HL-60 (cell line): ENCODE measurements around the gene SUSD4.

Source experiments
- CTCF ChIP-seq: IDR thresholded peaks from one replicate; pipeline ENCODE4 v1.5.1; 2011; ENCODE audit warnings: low read length, control low read depth, inconsistent platforms; ENCODE audit not compliant: insufficient read depth
- GABPA ChIP-seq: IDR thresholded peaks from 2 replicates; pipeline ENCODE4 v1.6.1; 2012; ENCODE audit warnings: low read depth
- POLR2AphosphoS5 ChIP-seq: IDR thresholded peaks from 2 replicates; pipeline ENCODE4 v1.6.1; 2012; ENCODE audit warnings: low read depth
- REST ChIP-seq: IDR thresholded peaks from 2 replicates; pipeline ENCODE4 v1.6.1; 2012; ENCODE audit warnings: low read depth; ENCODE audit not compliant: insufficient replicate concordance
- SPI1 ChIP-seq: IDR thresholded peaks from 2 replicates; pipeline ENCODE4 v1.6.1; 2012; ENCODE audit warnings: low read depth, mild to moderate bottlenecking, borderline replicate concordance

DNA sequence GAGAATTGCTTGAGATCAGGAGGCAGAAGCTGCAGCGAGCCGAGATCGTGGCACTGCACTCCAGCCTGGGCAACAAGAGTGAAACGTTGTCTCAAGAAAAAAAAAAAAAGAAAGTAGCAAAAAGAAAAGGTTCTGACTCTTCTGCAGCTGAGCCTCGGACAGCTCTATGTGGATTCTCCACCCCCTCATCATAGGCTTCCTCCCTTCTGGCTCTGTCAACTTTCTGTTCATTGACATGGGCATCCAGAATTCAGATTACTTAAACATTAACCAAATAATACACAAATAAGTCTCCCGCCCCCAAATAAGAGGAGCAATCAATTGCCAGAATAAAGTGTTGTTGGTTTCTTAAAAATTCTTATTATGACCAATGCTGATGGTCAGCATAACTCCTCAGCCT, 10.0 kb downstream of the SUSD4 start:
- no peak for TF ChIP-seq CTCF
- no peak for TF ChIP-seq POLR2AphosphoS5
- no peak for TF ChIP-seq REST
- no peak for TF ChIP-seq GABPA
- TF ChIP-seq SPI1: no peak
